Adrenal gland (tissue), 12 donors: ENCODE data around the gene MAPKAP1. TPM values are rescaled to one million over a fixed set of nuclear protein-coding genes. Genes with fewer than 3 reads are reported as not detected.

Experiments
- DNase-seq, 7 donors: peaks; one replicate each; pipeline ENCODE4 v3.0.0-alpha.2; 2019 to 2020
- H3K27ac ChIP-seq, 5 donors: fragments of 200-600 bp; sonication (generic) in 4 of 5; 1 replicate in 3 of 5; 2 replicates in 2 of 5; pipeline versions ENCODE4 v1.5.1 to v1.8.0; 2016 to 2020; ENCODE audit warnings: mild to moderate bottlenecking in 1 of 5
- H3K27me3 ChIP-seq: fragments of 200-600 bp; 2 replicates; pipeline ENCODE4 v1.8.0; 2021
- H3K36me3 ChIP-seq, 2 donors: fragments of 200-600 bp; replicated peaks in 1 of 2; 1 replicate in 1 of 2; 2 replicates in 1 of 2; pipeline versions ENCODE4 v1.5.1 to v1.8.0; 2018 to 2022
- H3K4me1 ChIP-seq, 2 donors: fragments of 200-600 bp; replicated peaks in 1 of 2; 1 replicate in 1 of 2; 2 replicates in 1 of 2; pipeline versions ENCODE4 v1.5.1 to v1.8.0; 2018 to 2021
- H3K4me3 ChIP-seq, 4 donors: fragments of 200-600 bp; sonication (generic) in 3 of 4; one replicate each; pipeline ENCODE4 v1.5.1; 2016 to 2018
- H3K9me3 ChIP-seq, 3 donors: fragments of 200-600 bp; sonication (generic) in 1 of 3; replicated peaks in 1 of 3; 1 replicate in 2 of 3; 2 replicates in 1 of 3; pipeline versions ENCODE4 v1.5.1 to v1.8.0; 2016 to 2021
- POLR2A ChIP-seq, 2 donors: fragments of 450-650 bp; IDR thresholded peaks; one replicate each; pipeline ENCODE4 v1.6.1; 2017; ENCODE audit warnings: antibody characterized with exemption in 2 of 2, mild to moderate bottlenecking in 2 of 2, moderate library complexity in 1 of 2
- WGBS, 4 donors: extraction: QIAGEN DNeasy Blood & Tissue Kit in 2 of 4; methylation state at CpG; one replicate each; pipeline versions ENCODE4 v1.1.5 to v1.1.7; 2013 to 2017; 5-methylcytosine and 5-hydroxymethylcytosine counted together
- intact Hi-C, 2 donors: fragments of 100-400 bp; cut with DNase I; formaldehyde crosslinking; loops; one replicate each; pipeline versions ENCODE4 v1.14.1 to v1.15.0; 2022 to 2023
- polyA plus RNA-seq, 3 donors: library from polyadenylated mRNA; stranded (reverse); fragments of 200-250 nt in 2 of 3; fragments of 350-450 nt in 1 of 3; fragmentation: Illumina TruSeq in 1 of 3; extraction: RNeasy Lipid Tissue Mini Kit (QIAGEN cat#74804) in 1 of 3; gene quantifications; one replicate each; pipeline ENCODE4 v1.2.3, GENCODE V29; 2013 to 2014
- total RNA-seq, 9 donors: library from RNA; depleted of rRNA in 4 of 9; stranded (reverse); fragments of >200 nt in 4 of 9; fragments of 120-200 nt in 1 of 9; fragmentation: NEBNext Ultra II Directional in 1 of 9; extraction: Animal tissue kit (Norgen Biotek cat#: 25700) in 1 of 9; gene quantifications; one replicate each; pipeline versions ENCODE4 v1.1.0 to v1.2.4, GENCODE V29; 2013 to 2023
- TF ChIP-seq, protein P1 (sequence below), 6 experiments: fragments of 450-650 bp in 4 of 6; fragments of 200-600 bp in 2 of 6; sonication (generic) in 1 of 6; IDR thresholded peaks; 1 replicate in 5 of 6; 2 replicates in 1 of 6; pipeline versions ENCODE4 v1.5.1 to v1.8.0; 2016 to 2021; ENCODE audit warnings: antibody characterized with exemption in 6 of 6, mild to moderate bottlenecking in 2 of 6, moderate library complexity in 1 of 6
- donor health status: healthy with polysubstance abuse.
- donor health status: Bipolar disorder and iron deficiency.
- donor health status: DM: yes; HTN: yes; CAD: no.
- donor health status: DM: no; HTN: no; CAD: no.
- donor health status: DM: no; HTN: no; CAD: no.
- donor health status: DM: yes; HTN: yes; CAD: no.

The MAPKAP1 gene
- total and polyA plus RNA-seq, 12 donors: 72.2 to 156 (median 94.9) TPM

GRCh38 chr9:125409637-125410521 is 297.1 kb downstream of the MAPKAP1 start:
- no peaks in the 10 kb centered on the region for H3K36me3 ChIP-seq
- H3K4me3 ChIP-seq: no peak overlapping the region
- H3K27me3 ChIP-seq: no peaks in the 10 kb centered on the region
- intact Hi-C loops: loop anchor here (5.0 to 10.0 kb wide), 6 partner anchors 152 to 817 kb away; partner anchors contain the start of gene PBX3 (in 1 of the 2)
- WGBS, 4 donors: 84 to 94% (median 92%) methylated on average over 11 to 13 of the region's 13 CpGs
- no peaks in the 10 kb centered on the region for H3K9me3 ChIP-seq
- no peak overlapping the region for H3K27ac ChIP-seq
- H3K4me1 ChIP-seq: peaks cover 0 to 4% of the 10 kb centered on the region in 2 donors
- DNase-seq: peak in 1 of 7 donors; percentile 15
- TF ChIP-seq, protein P1, sequence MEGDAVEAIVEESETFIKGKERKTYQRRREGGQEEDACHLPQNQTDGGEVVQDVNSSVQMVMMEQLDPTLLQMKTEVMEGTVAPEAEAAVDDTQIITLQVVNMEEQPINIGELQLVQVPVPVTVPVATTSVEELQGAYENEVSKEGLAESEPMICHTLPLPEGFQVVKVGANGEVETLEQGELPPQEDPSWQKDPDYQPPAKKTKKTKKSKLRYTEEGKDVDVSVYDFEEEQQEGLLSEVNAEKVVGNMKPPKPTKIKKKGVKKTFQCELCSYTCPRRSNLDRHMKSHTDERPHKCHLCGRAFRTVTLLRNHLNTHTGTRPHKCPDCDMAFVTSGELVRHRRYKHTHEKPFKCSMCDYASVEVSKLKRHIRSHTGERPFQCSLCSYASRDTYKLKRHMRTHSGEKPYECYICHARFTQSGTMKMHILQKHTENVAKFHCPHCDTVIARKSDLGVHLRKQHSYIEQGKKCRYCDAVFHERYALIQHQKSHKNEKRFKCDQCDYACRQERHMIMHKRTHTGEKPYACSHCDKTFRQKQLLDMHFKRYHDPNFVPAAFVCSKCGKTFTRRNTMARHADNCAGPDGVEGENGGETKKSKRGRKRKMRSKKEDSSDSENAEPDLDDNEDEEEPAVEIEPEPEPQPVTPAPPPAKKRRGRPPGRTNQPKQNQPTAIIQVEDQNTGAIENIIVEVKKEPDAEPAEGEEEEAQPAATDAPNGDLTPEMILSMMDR (IDR thresholded peaks at IDR 0.05): no peak
- no peak for TF ChIP-seq POLR2A (IDR thresholded peaks at IDR 0.05)

DNA sequence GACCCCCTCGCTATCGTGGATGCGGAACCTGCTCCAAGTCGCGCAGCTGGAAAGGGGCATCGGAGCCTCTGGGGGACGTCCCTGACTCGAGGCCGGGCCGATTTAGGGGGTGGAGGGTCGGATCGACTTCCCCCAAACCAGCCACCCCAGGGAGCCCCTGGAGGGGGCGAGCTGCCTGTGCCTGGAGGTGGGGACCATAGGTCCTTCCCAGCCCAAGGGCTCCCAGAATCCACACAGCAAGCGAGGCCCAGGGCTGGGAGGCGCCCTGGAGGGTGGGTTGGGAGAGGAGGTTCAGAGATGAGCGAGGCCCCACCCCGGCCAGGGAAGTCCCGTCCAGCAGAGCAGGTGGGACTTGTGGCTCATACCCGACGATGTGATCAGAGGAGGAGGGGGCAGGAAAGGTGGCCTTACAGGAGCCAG is 297.8 kb downstream of the MAPKAP1 start:
- no peak for DNase-seq
- no peak overlapping the region for H3K4me3 ChIP-seq
- WGBS, 4 donors: 64 to 90% (median 82%) methylated on average over 8 to 20 of the region's 20 CpGs
- no peaks in the 10 kb centered on the region for H3K9me3 ChIP-seq
- H3K27me3 ChIP-seq: no peaks in the 10 kb centered on the region
- H3K36me3 ChIP-seq: no peaks in the 10 kb centered on the region
- TF ChIP-seq, protein P1 (IDR thresholded peaks at IDR 0.05): no peak
- TF ChIP-seq POLR2A (IDR thresholded peaks at IDR 0.05): no peak
- H3K4me1 ChIP-seq: peaks cover 0 to 4% of the 10 kb centered on the region in 2 donors
- intact Hi-C loops: loop anchor here (5.0 to 10.0 kb wide), 2 partner anchors 226 to 818 kb away; no protein-coding TSS in a partner anchor
- no peak overlapping the region for H3K27ac ChIP-seq

- Histone ChIP-seq H3K36me3 (no peaks in the 10 kb centered on the region), H3K27ac (peak overlapping the region in 4 of 5 donors; percentile 17 to 64 (median 39)), H3K9me3 (no peaks in the 10 kb centered on the region), H3K27me3 (no peaks in the 10 kb centered on the region), H3K4me1 (peaks cover 0 to 4% of the 10 kb centered on the region in 2 donors), H3K4me3 (peak overlapping the region; percentile 33 to 61 (median 45))
- intact Hi-C loops: loop anchor here (5.0 to 10.0 kb wide), 2 partner anchors 227 to 819 kb away; no protein-coding TSS in a partner anchor
- 2 to 14% (median 3%) methylated on average over 23 to 104 of the region's 104 CpGs for WGBS, 4 donors
- DNase-seq: peak; percentile 62 to 85 (median 80)
- no peak for TF ChIP-seq POLR2A (IDR thresholded peaks at IDR 0.05)
- TF ChIP-seq, protein P1 (IDR thresholded peaks at IDR 0.05): peak; percentile 52 to 86 (median 79)
Observed at GRCh38 chr9:125407974-125408900, 298.8 kb downstream of the MAPKAP1 start.
